ENCODE results near the gene MORN4.

The MORN4 gene

GRCh38 chr10:97612386-97612785, 20.9 kb downstream of the MORN4 start:
- TF ChIP-seq, protein P1, sequence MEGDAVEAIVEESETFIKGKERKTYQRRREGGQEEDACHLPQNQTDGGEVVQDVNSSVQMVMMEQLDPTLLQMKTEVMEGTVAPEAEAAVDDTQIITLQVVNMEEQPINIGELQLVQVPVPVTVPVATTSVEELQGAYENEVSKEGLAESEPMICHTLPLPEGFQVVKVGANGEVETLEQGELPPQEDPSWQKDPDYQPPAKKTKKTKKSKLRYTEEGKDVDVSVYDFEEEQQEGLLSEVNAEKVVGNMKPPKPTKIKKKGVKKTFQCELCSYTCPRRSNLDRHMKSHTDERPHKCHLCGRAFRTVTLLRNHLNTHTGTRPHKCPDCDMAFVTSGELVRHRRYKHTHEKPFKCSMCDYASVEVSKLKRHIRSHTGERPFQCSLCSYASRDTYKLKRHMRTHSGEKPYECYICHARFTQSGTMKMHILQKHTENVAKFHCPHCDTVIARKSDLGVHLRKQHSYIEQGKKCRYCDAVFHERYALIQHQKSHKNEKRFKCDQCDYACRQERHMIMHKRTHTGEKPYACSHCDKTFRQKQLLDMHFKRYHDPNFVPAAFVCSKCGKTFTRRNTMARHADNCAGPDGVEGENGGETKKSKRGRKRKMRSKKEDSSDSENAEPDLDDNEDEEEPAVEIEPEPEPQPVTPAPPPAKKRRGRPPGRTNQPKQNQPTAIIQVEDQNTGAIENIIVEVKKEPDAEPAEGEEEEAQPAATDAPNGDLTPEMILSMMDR (IDR thresholded peaks at IDR 0.05): peak; percentile 25

DNA sequence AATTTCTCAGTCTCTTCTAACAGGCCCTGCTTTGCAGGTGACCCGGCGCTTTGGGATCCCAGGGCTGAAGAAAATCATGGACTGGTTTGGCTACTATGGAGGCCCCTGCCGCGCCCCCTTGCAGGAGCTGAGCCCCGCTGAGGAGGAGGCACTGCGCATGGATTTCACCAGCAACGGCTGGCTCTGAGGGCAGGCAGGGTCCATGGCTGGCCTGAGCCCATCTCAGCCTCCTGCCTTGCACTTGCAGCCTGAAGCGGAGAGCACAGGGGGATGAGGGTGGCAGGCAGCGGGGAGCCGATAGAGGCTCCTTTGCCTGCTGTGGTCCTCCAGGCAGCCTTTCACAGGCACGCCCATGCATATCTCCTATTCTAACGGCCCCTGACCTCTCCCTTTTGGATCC, 21.8 kb downstream of the MORN4 start:
- TF ChIP-seq, protein P1 (IDR thresholded peaks at IDR 0.05): no peak

GRCh38 chr10:97608991-97609561, 24.2 kb downstream of the MORN4 start:
- TF ChIP-seq, protein P1 (IDR thresholded peaks at IDR 0.05): no peak

- TF ChIP-seq, protein P1 (IDR thresholded peaks at IDR 0.05): no peak
Measured at GRCh38 chr10:97607095-97607636, 26.1 kb downstream of the MORN4 start.

DNA sequence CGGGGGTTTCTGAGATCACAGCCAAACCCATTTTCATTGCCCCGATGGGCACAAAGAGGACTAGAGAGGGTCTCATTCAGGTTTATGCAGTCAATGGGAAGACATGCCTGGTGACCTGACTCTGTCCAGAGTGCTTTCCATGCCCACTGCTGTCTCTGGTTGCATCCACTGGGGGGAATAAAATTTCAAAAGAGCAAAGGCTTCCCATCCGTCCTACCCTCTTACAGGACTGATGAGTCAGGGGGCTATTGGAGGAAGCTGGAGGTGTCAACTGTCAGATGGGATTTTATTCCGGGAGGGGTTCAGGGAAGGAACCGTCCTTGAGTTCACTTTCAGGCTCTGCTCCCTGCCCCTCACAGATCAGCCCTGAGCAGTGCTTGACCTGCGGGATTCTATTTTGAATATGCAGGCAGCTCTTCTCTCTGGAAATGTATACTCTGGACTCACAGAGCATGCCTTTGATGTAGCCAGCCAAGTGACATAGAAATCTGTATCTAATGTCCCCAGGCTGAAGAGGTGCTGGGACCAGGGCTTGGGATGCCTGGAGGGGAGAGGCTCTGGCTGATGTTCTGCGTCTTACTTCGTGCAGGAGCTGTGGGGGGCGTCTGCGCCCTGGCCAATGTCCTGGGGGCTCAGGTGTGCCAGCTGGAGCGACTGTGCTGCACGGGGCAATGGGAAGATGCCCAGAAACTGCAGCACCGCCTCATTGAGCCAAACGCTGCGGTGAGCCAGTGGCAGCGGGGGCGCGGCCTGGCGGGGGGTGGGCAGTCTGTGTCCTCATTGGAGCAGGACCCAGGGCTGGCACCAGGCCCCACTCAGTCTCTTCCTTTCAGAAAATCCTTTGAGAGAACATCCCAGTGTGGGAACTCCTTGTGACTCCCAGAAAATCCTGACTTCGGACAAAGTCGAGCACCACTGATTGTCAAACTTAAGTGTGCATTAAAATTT, 31.8 kb downstream of the MORN4 start:
- TF ChIP-seq, protein P1 (IDR thresholded peaks at IDR 0.05): no peak

DNA sequence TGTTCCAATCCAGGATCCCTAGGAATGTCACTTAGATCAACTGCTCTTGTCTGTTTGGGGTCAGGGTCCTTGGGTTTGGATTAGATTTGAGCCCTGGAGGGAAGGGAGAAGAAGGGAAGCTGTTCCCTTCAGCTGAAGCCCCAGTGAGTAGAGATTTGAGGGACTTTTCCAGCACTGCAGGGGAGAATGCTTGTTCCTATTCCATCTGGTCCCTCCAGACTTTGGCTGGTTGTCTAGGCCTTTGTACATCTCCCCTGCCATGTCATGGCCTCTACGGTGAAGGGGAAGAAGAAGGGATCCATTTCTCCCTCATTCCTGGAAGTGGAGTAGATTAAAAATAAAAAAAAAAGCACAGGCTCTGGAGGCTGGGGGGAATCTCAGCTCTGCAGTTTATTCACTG, 32.7 kb downstream of the MORN4 start:
- TF ChIP-seq, protein P1 (IDR thresholded peaks at IDR 0.05): no peak

DNA sequence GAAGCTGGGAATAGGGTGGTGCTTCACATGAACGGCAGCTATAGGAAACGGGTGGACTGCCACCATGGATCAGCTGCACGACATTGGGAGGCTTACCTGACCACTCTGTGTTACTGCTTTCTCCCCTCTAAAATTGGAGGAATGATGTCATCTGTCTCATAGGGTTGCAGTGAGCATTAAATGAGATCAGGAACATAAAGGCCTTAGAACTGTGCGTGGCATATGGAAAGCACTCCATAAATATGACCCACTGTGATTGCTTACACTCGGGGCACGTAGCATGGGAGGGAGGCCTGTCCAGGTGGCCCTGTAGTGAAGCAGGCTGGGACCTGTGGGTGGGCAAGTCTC, 34.1 kb downstream of the MORN4 start:
- TF ChIP-seq, protein P1 (IDR thresholded peaks at IDR 0.05): no peak

Data from LNCAP (cell line).